Kidney epithelial cell (primary cell): ENCODE results near the gene OR7G1. TPM values are rescaled to one million over a fixed set of nuclear protein-coding genes. Genes with fewer than 3 reads are reported as not detected.

Experiments
- DNase-seq: peaks from one replicate; pipeline ENCODE4 v3.0.0-alpha.2; 2010; ENCODE audit warnings: low read depth
- H3K27me3 ChIP-seq: 2 replicates; pipeline ENCODE4 v1.6.0; 2011; ENCODE audit warnings: low read length; ENCODE audit not compliant: control insufficient read depth, insufficient read depth
- H3K36me3 ChIP-seq: 2 replicates; pipeline ENCODE4 v1.5.1; 2011; ENCODE audit warnings: low read length; ENCODE audit not compliant: control insufficient read depth, insufficient read depth
- H3K4me3 ChIP-seq: 2 replicates; pipeline ENCODE4 v1.5.1; 2011; ENCODE audit warnings: low read depth, mild to moderate bottlenecking, control low read depth, low read length
- total RNA-seq: library from RNA; depleted of rRNA; stranded (reverse); fragments of >200 nt; gene quantifications from 2 replicates; pipeline ENCODE4 v1.2.3, GENCODE V29; 2015
- TF ChIP-seq, protein P1 (sequence below): IDR thresholded peaks from 2 replicates; pipeline ENCODE4 v1.5.1; 2011; ENCODE audit warnings: mild to moderate bottlenecking, moderate library complexity, low read length, control low read depth, inconsistent platforms; ENCODE audit not compliant: insufficient read depth, poor library complexity, severe bottlenecking

Gene OR7G1
- total RNA-seq, 1 donor from 2014 or later, result not detected

GRCh38 chr19:9128171-9128570, 12.6 kb upstream of the OR7G1 start:
- no peaks in the 10 kb centered on the region for H3K27me3 ChIP-seq
- no peak overlapping the region for H3K4me3 ChIP-seq
- TF ChIP-seq, protein P1, sequence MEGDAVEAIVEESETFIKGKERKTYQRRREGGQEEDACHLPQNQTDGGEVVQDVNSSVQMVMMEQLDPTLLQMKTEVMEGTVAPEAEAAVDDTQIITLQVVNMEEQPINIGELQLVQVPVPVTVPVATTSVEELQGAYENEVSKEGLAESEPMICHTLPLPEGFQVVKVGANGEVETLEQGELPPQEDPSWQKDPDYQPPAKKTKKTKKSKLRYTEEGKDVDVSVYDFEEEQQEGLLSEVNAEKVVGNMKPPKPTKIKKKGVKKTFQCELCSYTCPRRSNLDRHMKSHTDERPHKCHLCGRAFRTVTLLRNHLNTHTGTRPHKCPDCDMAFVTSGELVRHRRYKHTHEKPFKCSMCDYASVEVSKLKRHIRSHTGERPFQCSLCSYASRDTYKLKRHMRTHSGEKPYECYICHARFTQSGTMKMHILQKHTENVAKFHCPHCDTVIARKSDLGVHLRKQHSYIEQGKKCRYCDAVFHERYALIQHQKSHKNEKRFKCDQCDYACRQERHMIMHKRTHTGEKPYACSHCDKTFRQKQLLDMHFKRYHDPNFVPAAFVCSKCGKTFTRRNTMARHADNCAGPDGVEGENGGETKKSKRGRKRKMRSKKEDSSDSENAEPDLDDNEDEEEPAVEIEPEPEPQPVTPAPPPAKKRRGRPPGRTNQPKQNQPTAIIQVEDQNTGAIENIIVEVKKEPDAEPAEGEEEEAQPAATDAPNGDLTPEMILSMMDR, result no peak
- H3K36me3 ChIP-seq, result no peaks in the 10 kb centered on the region
- DNase-seq, result no peak

- Histone ChIP-seq H3K4me3 (no peak within 1 kb of the TSS), H3K27me3 (no peaks in the 10 kb centered on the region), H3K36me3 (no peaks in the 10 kb centered on the region)
- no peak for DNase-seq
- TF ChIP-seq, protein P1, result no peak
Observed at GRCh38 chr19:9126900-9127405, 11.4 kb upstream of the OR7G1 start, which contains the start of gene OR7G3. OR7G3 (minus strand) TSS chr19:9126950; CDS start chr19:9126950, 0 bp downstream.

GRCh38 chr19:9116547-9116946, 984 bp upstream of the OR7G1 start:
- Histone ChIP-seq H3K36me3 (no peaks in the 10 kb centered on the region), H3K4me3 (no peak overlapping the region), H3K27me3 (no peaks in the 10 kb centered on the region)
- TF ChIP-seq, protein P1, result no peak
- DNase-seq, result no peak

- Histone ChIP-seq H3K4me3 (no peak overlapping the region), H3K36me3 (no peaks in the 10 kb centered on the region), H3K27me3 (no peaks in the 10 kb centered on the region)
- no peak for DNase-seq
- TF ChIP-seq, protein P1, result no peak
Observed at GRCh38 chr19:9109959-9110358, 5.6 kb downstream of the OR7G1 start.

- Histone ChIP-seq H3K27me3 (no peaks in the 10 kb centered on the region), H3K4me3 (no peak within 1 kb of the TSS), H3K36me3 (no peaks in the 10 kb centered on the region)
- TF ChIP-seq, protein P1, result no peak
- DNase-seq, result no peak
Observed at GRCh38 chr19:9107375-9107774, 8.2 kb downstream of the OR7G1 start, which contains the start of gene OR7G2. OR7G2 (minus strand) TSS chr19:9107475; CDS start chr19:9103243, 4,232 bp downstream.

GRCh38 chr19:9086761-9087160, 28.8 kb downstream of the OR7G1 start, which contains the start of gene OR1M1:
OR1M1 (plus strand) TSS chr19:9087061; CDS start chr19:9093245, 6,184 bp downstream.
- H3K27me3 ChIP-seq, result no peaks in the 10 kb centered on the region

More at GRCh38 chr19:9086761-9087160, 28.8 kb downstream of the OR7G1 start, which contains the start of gene OR1M1:
- H3K4me3 ChIP-seq, result no peak within 1 kb of the TSS
- TF ChIP-seq, protein P1, result no peak
- H3K36me3 ChIP-seq, result no peaks in the 10 kb centered on the region
- DNase-seq, result no peak
